ENCODE results near the gene TNNT2.

Gene TNNT2

GRCh38 chr1:201376464-201377374 lies 761 bp downstream of the TNNT2 start:
- no peak for DNase-seq (ENCODE audit: low read depth, low spot score)

GRCh38 chr1:201376107-201376463 lies 1.4 kb downstream of the TNNT2 start:
- DNase-seq (ENCODE audit: low read depth, low spot score) = no peak

GRCh38 chr1:201375169-201375568 lies 2.3 kb downstream of the TNNT2 start:
- no peak for DNase-seq (ENCODE audit: low read depth, low spot score)

- no peak for DNase-seq (ENCODE audit: low read depth, low spot score)
Observed at GRCh38 chr1:201374364-201374763, 3.1 kb downstream of the TNNT2 start.

GRCh38 chr1:201371792-201372191 lies 5.7 kb downstream of the TNNT2 start:
- DNase-seq (ENCODE audit: low read depth, low spot score) = no peak

- DNase-seq (ENCODE audit: low read depth, low spot score) = no peak
Observed at GRCh38 chr1:201371276-201371675, 6.2 kb downstream of the TNNT2 start.

- DNase-seq (ENCODE audit: low read depth, low spot score) = no peak
Observed at GRCh38 chr1:201370500-201370899, 7.0 kb downstream of the TNNT2 start.

GRCh38 chr1:201369209-201369608 lies 8.3 kb downstream of the TNNT2 start:
- DNase-seq (ENCODE audit: low read depth, low spot score) = no peak

GRCh38 chr1:201366696-201367095 lies 10.8 kb downstream of the TNNT2 start:
- DNase-seq (ENCODE audit: low read depth, low spot score) = no peak

GRCh38 chr1:201365251-201365650 lies 12.2 kb downstream of the TNNT2 start:
- no peak for DNase-seq (ENCODE audit: low read depth, low spot score)

- no peak for DNase-seq (ENCODE audit: low read depth, low spot score)
Observed at GRCh38 chr1:201364808-201365105, 12.7 kb downstream of the TNNT2 start.

GRCh38 chr1:201363467-201363866 lies 14.0 kb downstream of the TNNT2 start:
- DNase-seq (ENCODE audit: low read depth, low spot score) = no peak

GRCh38 chr1:201362906-201363305 lies 14.6 kb downstream of the TNNT2 start:
- no peak for DNase-seq (ENCODE audit: low read depth, low spot score)

- no peak for DNase-seq (ENCODE audit: low read depth, low spot score)
Observed at GRCh38 chr1:201361652-201362504, 15.6 kb downstream of the TNNT2 start.

GRCh38 chr1:201360901-201361651 lies 16.4 kb downstream of the TNNT2 start:
- no peak for DNase-seq (ENCODE audit: low read depth, low spot score)

GRCh38 chr1:201360486-201360885 lies 17.0 kb downstream of the TNNT2 start:
- no peak for DNase-seq (ENCODE audit: low read depth, low spot score)

GRCh38 chr1:201359873-201360210 lies 17.6 kb downstream of the TNNT2 start:
- DNase-seq (ENCODE audit: low read depth, low spot score) = no peak

GRCh38 chr1:201359031-201359872 lies 18.2 kb downstream of the TNNT2 start:
- no peak for DNase-seq (ENCODE audit: low read depth, low spot score)

GRCh38 chr1:201358596-201358995 lies 18.9 kb downstream of the TNNT2 start:
- DNase-seq (ENCODE audit: low read depth, low spot score) = no peak

- no peak for DNase-seq (ENCODE audit: low read depth, low spot score)
Observed at GRCh38 chr1:201357636-201358348, 19.7 kb downstream of the TNNT2 start.

- DNase-seq (ENCODE audit: low read depth, low spot score) = no peak
Observed at GRCh38 chr1:201357211-201357610, 20.3 kb downstream of the TNNT2 start.

Data from activated naive CD8-positive, alpha-beta T cell treated with anti-CD3 and anti-CD28 coated beads, Interleukin-2, amount 50 U/mL, for 16 hours (primary cell).